Thyroid gland (tissue), 4 donors: ENCODE data around the gene CDH4. TPM values are rescaled to one million over a fixed set of nuclear protein-coding genes. Genes with fewer than 3 reads are reported as not detected.
"Not testable (repeated sequence)": the region's sequence is repeated elsewhere in the genome, so short reads cannot be mapped to it uniquely, and the experiment has no call there.

ENCODE experiments used
- DNase-seq, 2 donors: peaks; one replicate each; pipeline ENCODE4 v3.0.0-alpha.2; 2019
- H3K27ac ChIP-seq, 3 donors: fragments of 200-600 bp; sonication (generic); 1 replicate in 2 of 3; 2 replicates in 1 of 3; pipeline ENCODE4 v1.5.1; 2016 to 2019; ENCODE audit warnings: mild to moderate bottlenecking in 1 of 3, moderate library complexity in 1 of 3
- H3K27me3 ChIP-seq: fragments of 200-600 bp; sonication (generic); one replicate; pipeline ENCODE4 v1.5.1; 2019
- H3K36me3 ChIP-seq, 2 donors: fragments of 200-600 bp; sonication (generic); one replicate each; pipeline ENCODE4 v1.5.1; 2016 to 2019
- H3K4me1 ChIP-seq, 2 donors: fragments of 200-600 bp; sonication (generic); one replicate each; pipeline ENCODE4 v1.5.1; 2017 to 2019
- H3K4me3 ChIP-seq, 3 donors: fragments of 200-600 bp; sonication (generic); replicated peaks in 1 of 3; 1 replicate in 2 of 3; 2 replicates in 1 of 3; pipeline ENCODE4 v1.5.1; 2016; ENCODE audit warnings: mild to moderate bottlenecking in 1 of 3
- H3K9me3 ChIP-seq: fragments of 200-600 bp; sonication (generic); one replicate; pipeline ENCODE4 v1.5.1; 2017
- POLR2A ChIP-seq, 2 donors: fragments of 450-650 bp; IDR thresholded peaks; one replicate each; pipeline ENCODE4 v1.6.1; 2017; ENCODE audit warnings: antibody characterized with exemption in 2 of 2, mild to moderate bottlenecking in 2 of 2, moderate library complexity in 1 of 2
- WGBS, 2 donors: methylation state at CpG; one replicate each; pipeline ENCODE4 v1.1.5; 2017; 5-methylcytosine and 5-hydroxymethylcytosine counted together
- intact Hi-C: fragments of 100-400 bp; cut with DNase I; formaldehyde crosslinking; loops from one replicate; pipeline ENCODE4 v1.15.1; 2023
- total RNA-seq, 4 donors: library from RNA; depleted of rRNA; stranded (reverse); fragments of >200 nt; gene quantifications; one replicate each; pipeline ENCODE4 v1.2.3, GENCODE V29; 2016
- TF ChIP-seq, protein P1 (sequence below), 6 experiments: fragments of 200-600 bp in 3 of 6; fragments of 450-650 bp in 3 of 6; sonication (generic) in 3 of 6; IDR thresholded peaks; one replicate each; pipeline ENCODE4 v1.5.1; 2016 to 2019; ENCODE audit warnings: antibody characterized with exemption in 6 of 6, mild to moderate bottlenecking in 2 of 6, inconsistent platforms in 1 of 6, moderate library complexity in 1 of 6

Gene CDH4
- total RNA-seq, 4 donors from 2014 or later, result 0.22 to 0.29 (median 0.29) TPM; not detected in 1

DNA sequence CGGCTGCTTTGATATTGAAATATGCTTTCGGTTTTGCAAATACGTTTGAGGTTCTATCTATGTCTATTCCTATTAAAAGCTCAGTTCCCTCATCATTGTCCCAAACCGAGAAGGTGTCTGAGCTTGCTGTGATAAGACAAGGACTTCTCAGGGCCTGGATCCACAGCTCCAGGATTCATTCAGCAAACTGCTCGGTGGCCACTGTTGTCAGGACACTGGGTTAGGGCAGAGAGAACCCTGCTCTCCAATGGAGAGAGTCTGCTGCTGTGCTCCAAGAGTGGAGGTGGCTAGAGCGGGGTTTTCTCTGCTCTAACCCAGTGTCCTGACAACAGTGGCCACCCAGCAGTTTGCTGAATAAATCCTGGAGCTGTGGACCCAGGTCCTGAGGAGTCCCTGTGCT is 198.5 kb downstream of the CDH4 start:
- Histone ChIP-seq H3K4me1 (no peaks in the 10 kb centered on the region), H3K27ac (no peak overlapping the region), H3K36me3 (no peaks in the 10 kb centered on the region), H3K27me3 (no peaks in the 10 kb centered on the region), H3K9me3 (no peaks in the 10 kb centered on the region), H3K4me3 (no peak overlapping the region)
- DNase-seq, result no peak
- intact Hi-C loops, result no loop called here
- WGBS, 2 donors, result 82% methylated on average over 6 of the region's 6 CpGs
- TF ChIP-seq POLR2A (IDR thresholded peaks at IDR 0.05), result no peak
- TF ChIP-seq, protein P1, sequence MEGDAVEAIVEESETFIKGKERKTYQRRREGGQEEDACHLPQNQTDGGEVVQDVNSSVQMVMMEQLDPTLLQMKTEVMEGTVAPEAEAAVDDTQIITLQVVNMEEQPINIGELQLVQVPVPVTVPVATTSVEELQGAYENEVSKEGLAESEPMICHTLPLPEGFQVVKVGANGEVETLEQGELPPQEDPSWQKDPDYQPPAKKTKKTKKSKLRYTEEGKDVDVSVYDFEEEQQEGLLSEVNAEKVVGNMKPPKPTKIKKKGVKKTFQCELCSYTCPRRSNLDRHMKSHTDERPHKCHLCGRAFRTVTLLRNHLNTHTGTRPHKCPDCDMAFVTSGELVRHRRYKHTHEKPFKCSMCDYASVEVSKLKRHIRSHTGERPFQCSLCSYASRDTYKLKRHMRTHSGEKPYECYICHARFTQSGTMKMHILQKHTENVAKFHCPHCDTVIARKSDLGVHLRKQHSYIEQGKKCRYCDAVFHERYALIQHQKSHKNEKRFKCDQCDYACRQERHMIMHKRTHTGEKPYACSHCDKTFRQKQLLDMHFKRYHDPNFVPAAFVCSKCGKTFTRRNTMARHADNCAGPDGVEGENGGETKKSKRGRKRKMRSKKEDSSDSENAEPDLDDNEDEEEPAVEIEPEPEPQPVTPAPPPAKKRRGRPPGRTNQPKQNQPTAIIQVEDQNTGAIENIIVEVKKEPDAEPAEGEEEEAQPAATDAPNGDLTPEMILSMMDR (IDR thresholded peaks at IDR 0.05), result no peak

DNA sequence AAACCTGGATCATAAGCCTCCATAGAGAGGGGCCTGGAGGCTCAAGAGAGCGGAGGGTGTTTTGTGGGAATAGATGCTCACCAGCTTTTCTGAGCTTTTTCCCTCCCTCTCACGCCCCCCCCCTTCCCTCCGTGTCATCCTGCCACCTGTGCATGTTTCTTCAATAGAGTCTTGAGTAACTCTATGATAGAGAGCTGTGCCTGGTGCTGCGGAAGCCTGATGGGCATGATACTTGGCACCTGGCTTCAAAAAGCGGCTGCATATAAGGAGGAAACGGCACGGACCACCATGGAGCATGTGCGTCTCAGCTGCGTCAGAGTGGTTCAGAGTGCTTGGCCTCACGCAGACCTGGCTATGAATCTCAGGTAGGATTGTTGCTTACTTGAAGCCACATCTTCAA is 198.9 kb downstream of the CDH4 start:
- Histone ChIP-seq H3K27ac (no peak overlapping the region), H3K27me3 (no peaks in the 10 kb centered on the region), H3K36me3 (no peaks in the 10 kb centered on the region), H3K9me3 (no peaks in the 10 kb centered on the region), H3K4me1 (no peaks in the 10 kb centered on the region), H3K4me3 (no peak overlapping the region)
- intact Hi-C loops, result no loop called here
- TF ChIP-seq, protein P1 (IDR thresholded peaks at IDR 0.05), result no peak
- TF ChIP-seq POLR2A (IDR thresholded peaks at IDR 0.05), result no peak
- 92 to 94% methylated on average over 10 of the region's 10 CpGs for WGBS, 2 donors
- DNase-seq, result no peak

GRCh38 chr20:61451953-61452352 is 199.9 kb downstream of the CDH4 start:
- H3K9me3 ChIP-seq, result no peaks in the 10 kb centered on the region
- intact Hi-C loops, result no loop called here
- no peak overlapping the region for H3K4me3 ChIP-seq
- WGBS, 2 donors, result 75 to 82% methylated on average over 8 of the region's 8 CpGs
- no peak overlapping the region for H3K27ac ChIP-seq
- TF ChIP-seq, protein P1 (IDR thresholded peaks at IDR 0.05), result no peak
- no peak for TF ChIP-seq POLR2A (IDR thresholded peaks at IDR 0.05)
- H3K27me3 ChIP-seq, result no peaks in the 10 kb centered on the region
- H3K36me3 ChIP-seq, result no peaks in the 10 kb centered on the region
- no peak for DNase-seq
- no peaks in the 10 kb centered on the region for H3K4me1 ChIP-seq

DNA sequence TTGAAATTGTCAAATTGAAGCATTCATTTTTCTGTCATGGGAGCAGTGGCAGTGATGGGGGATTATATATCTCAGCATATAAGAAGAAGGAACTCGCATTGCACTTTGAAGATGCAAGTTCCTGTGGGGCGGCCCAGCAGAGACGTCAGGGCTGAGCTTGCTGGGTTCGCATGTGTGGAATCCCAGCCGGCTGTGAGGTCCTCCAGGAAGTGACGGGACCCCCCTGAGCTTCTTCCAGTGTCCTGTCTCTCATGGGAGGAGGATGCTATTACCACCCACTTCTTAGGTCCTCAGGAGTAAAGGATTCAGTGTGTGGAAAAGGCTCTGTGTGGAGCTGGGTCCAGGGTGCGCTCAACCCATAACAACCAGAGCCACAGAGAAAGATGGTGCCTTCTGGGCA is 201.2 kb downstream of the CDH4 start:
- H3K9me3 ChIP-seq, result no peaks in the 10 kb centered on the region
- H3K27me3 ChIP-seq, result no peaks in the 10 kb centered on the region
- DNase-seq, result no peak
- TF ChIP-seq POLR2A (IDR thresholded peaks at IDR 0.05), result no peak
- TF ChIP-seq, protein P1 (IDR thresholded peaks at IDR 0.05), result no peak
- no peaks in the 10 kb centered on the region for H3K4me1 ChIP-seq
- H3K27ac ChIP-seq, result no peak overlapping the region
- WGBS, 2 donors, result 56 to 86% methylated on average over 2 to 7 of the region's 7 CpGs
- intact Hi-C loops, result no loop called here
- H3K36me3 ChIP-seq, result no peaks in the 10 kb centered on the region
- H3K4me3 ChIP-seq, result no peak overlapping the region

GRCh38 chr20:61453623-61454022 is 201.6 kb downstream of the CDH4 start:
- H3K9me3 ChIP-seq, H3K4me3 ChIP-seq, H3K36me3 ChIP-seq, DNase-seq, H3K27me3 ChIP-seq, H3K27ac ChIP-seq, intact Hi-C loops, H3K4me1 ChIP-seq: not testable (repeated sequence)
- 81% methylated on average over 3 of the region's 3 CpGs for WGBS, 2 donors

- TF ChIP-seq, protein P1 (IDR thresholded peaks at IDR 0.05), result no peak
- TF ChIP-seq POLR2A (IDR thresholded peaks at IDR 0.05), result no peak
These were observed 202.0 kb downstream of the CDH4 start for GRCh38 chr20:61454053-61454452.

More at GRCh38 chr20:61454053-61454452, 202.0 kb downstream of the CDH4 start:
- Histone ChIP-seq H3K27me3 (no peaks in the 10 kb centered on the region), H3K4me3 (no peak overlapping the region), H3K4me1 (no peaks in the 10 kb centered on the region), H3K36me3 (no peaks in the 10 kb centered on the region), H3K9me3 (no peaks in the 10 kb centered on the region), H3K27ac (no peak overlapping the region)
- intact Hi-C loops, result no loop called here
- WGBS, 2 donors, result 79 to 86% methylated on average over 9 of the region's 9 CpGs
- no peak for DNase-seq
